Esophagus (tissue), 2 donors: ENCODE measurements around the gene EGLN3. TPM values are rescaled to one million over a fixed set of nuclear protein-coding genes. Genes with fewer than 3 reads are reported as not detected.
"Not testable (repeated sequence)": the region's sequence is repeated elsewhere in the genome, so short reads cannot be mapped to it uniquely, and the experiment has no call there.

Experiments used
- H3K27ac ChIP-seq, 2 donors: one replicate each; pipeline ENCODE4 v1.5.1; 2013; ENCODE audit warnings: low read depth in 2 of 2, mild to moderate bottlenecking in 2 of 2, inconsistent platforms in 1 of 2, low read length in 1 of 2, moderate library complexity in 1 of 2
- H3K27me3 ChIP-seq, 2 donors: one replicate each; pipeline ENCODE4 v1.6.1; 2013; ENCODE audit warnings: low read length in 2 of 2, control low read depth in 1 of 2, mild to moderate bottlenecking in 1 of 2; ENCODE audit not compliant: insufficient read depth in 2 of 2, control insufficient read depth in 1 of 2
- H3K36me3 ChIP-seq, 2 donors: one replicate each; pipeline ENCODE4 v1.6.1; 2013; ENCODE audit warnings: low read length in 1 of 2; ENCODE audit not compliant: control insufficient read depth in 2 of 2, insufficient read depth in 2 of 2
- H3K4me1 ChIP-seq, 2 donors: one replicate each; pipeline ENCODE4 v1.6.1; 2013; ENCODE audit warnings: low read length in 1 of 2; ENCODE audit not compliant: control insufficient read depth in 2 of 2, insufficient read depth in 2 of 2
- H3K4me3 ChIP-seq, 2 donors: one replicate each; pipeline ENCODE4 v1.5.1; 2013; ENCODE audit warnings: low read length in 2 of 2, mild to moderate bottlenecking in 2 of 2, low read depth in 1 of 2, moderate library complexity in 1 of 2
- H3K9me3 ChIP-seq, 2 donors: one replicate each; pipeline ENCODE4 v1.6.1; 2013; ENCODE audit warnings: mild to moderate bottlenecking in 2 of 2, low read depth in 1 of 2, low read length in 1 of 2, moderate library complexity in 1 of 2; ENCODE audit not compliant: control insufficient read depth in 2 of 2, insufficient read depth in 1 of 2
- WGBS, 2 donors: extraction: QIAGEN DNeasy Blood & Tissue Kit; methylation state at CpG; one replicate each; pipeline ENCODE4 v1.1.7; 2013; 5-methylcytosine and 5-hydroxymethylcytosine counted together
- polyA plus RNA-seq, 2 donors: library from polyadenylated mRNA; stranded (reverse); fragments of 200-250 nt; gene quantifications; one replicate each; pipeline ENCODE4 v1.2.3, GENCODE V29; 2013
- donor health status: healthy with polysubstance abuse.
- donor health status: Bipolar disorder and iron deficiency.

EGLN3 gene
- polyA plus RNA-seq, 2 donors = 18.2 to 41.1 TPM

GRCh38 chr14:33964599-33965317 is 13.9 kb upstream of the EGLN3 start:
- no peaks in the 10 kb centered on the region for H3K36me3 ChIP-seq
- H3K9me3 ChIP-seq = peaks cover 0 to 1% of the 10 kb centered on the region in 2 donors
- no peak overlapping the region for H3K27ac ChIP-seq
- WGBS, 2 donors = 76 to 80% methylated on average over 6 of the region's 6 CpGs
- H3K4me1 ChIP-seq = no peaks in the 10 kb centered on the region
- H3K4me3 ChIP-seq = no peak overlapping the region
- no peaks in the 10 kb centered on the region for H3K27me3 ChIP-seq

GRCh38 chr14:33963892-33964291 is 13.0 kb upstream of the EGLN3 start:
- Histone ChIP-seq H3K4me3 (no peak overlapping the region), H3K9me3 (no peaks in the 10 kb centered on the region)
- 87 to 94% methylated on average over 5 of the region's 5 CpGs for WGBS, 2 donors

GRCh38 chr14:33962466-33962865 is 11.6 kb upstream of the EGLN3 start:
- not testable (repeated sequence) for H3K27ac ChIP-seq, H3K9me3 ChIP-seq, H3K27me3 ChIP-seq, H3K4me3 ChIP-seq, H3K4me1 ChIP-seq, H3K36me3 ChIP-seq
- 76 to 84% methylated on average over 5 of the region's 5 CpGs for WGBS, 2 donors

More at GRCh38 chr14:33963892-33964291, 13.0 kb upstream of the EGLN3 start:
- H3K27me3 ChIP-seq = no peaks in the 10 kb centered on the region
- no peak overlapping the region for H3K27ac ChIP-seq
- H3K4me1 ChIP-seq = no peaks in the 10 kb centered on the region
- no peaks in the 10 kb centered on the region for H3K36me3 ChIP-seq

GRCh38 chr14:33962016-33962415 is 11.1 kb upstream of the EGLN3 start:
- H3K4me1 ChIP-seq = no peaks in the 10 kb centered on the region
- WGBS, 2 donors = 46 to 52% methylated on average over 3 of the region's 3 CpGs
- H3K36me3 ChIP-seq = no peaks in the 10 kb centered on the region
- H3K27ac ChIP-seq = no peak overlapping the region
- H3K27me3 ChIP-seq = no peaks in the 10 kb centered on the region
- H3K9me3 ChIP-seq = no peaks in the 10 kb centered on the region
- no peak overlapping the region for H3K4me3 ChIP-seq

- no peaks in the 10 kb centered on the region for H3K27me3 ChIP-seq
- H3K4me1 ChIP-seq = no peaks in the 10 kb centered on the region
- no peak overlapping the region for H3K27ac ChIP-seq
- no peaks in the 10 kb centered on the region for H3K9me3 ChIP-seq
- H3K36me3 ChIP-seq = no peaks in the 10 kb centered on the region
- H3K4me3 ChIP-seq = no peak overlapping the region
- WGBS, 2 donors = 70 to 79% methylated on average over 4 of the region's 4 CpGs
Observed at GRCh38 chr14:33959692-33960151, 8.8 kb upstream of the EGLN3 start.

GRCh38 chr14:33958605-33959226 is 7.8 kb upstream of the EGLN3 start:
- Histone ChIP-seq H3K9me3 (no peaks in the 10 kb centered on the region), H3K27me3 (no peaks in the 10 kb centered on the region), H3K27ac (no peak overlapping the region), H3K4me1 (no peaks in the 10 kb centered on the region), H3K4me3 (no peak overlapping the region), H3K36me3 (no peaks in the 10 kb centered on the region)
- WGBS, 2 donors = 84 to 86% methylated on average over 7 of the region's 7 CpGs

DNA sequence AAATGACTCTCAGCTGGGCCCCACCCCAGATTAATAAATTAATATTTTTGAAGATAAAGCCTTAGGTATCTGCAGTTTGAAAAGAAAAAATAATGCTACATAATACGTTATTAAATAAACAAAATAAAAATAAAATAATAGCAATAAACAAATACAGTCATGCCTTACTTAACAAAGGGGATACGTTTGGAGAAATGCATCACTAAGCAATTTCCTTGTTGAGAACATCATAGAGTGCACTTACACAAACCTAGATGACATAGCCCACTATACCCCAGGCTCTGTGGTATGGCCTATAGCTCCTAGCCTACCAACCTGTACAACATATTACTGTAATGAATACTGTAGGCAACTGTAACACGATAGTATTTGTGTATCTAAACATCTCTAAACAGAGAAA is 7.1 kb upstream of the EGLN3 start:
- H3K9me3 ChIP-seq = no peaks in the 10 kb centered on the region
- no peaks in the 10 kb centered on the region for H3K27me3 ChIP-seq
- no peak overlapping the region for H3K4me3 ChIP-seq
- no peaks in the 10 kb centered on the region for H3K4me1 ChIP-seq
- no peak overlapping the region for H3K27ac ChIP-seq
- WGBS, 2 donors = 74 to 76% methylated on average over 3 of the region's 3 CpGs
- no peaks in the 10 kb centered on the region for H3K36me3 ChIP-seq

DNA sequence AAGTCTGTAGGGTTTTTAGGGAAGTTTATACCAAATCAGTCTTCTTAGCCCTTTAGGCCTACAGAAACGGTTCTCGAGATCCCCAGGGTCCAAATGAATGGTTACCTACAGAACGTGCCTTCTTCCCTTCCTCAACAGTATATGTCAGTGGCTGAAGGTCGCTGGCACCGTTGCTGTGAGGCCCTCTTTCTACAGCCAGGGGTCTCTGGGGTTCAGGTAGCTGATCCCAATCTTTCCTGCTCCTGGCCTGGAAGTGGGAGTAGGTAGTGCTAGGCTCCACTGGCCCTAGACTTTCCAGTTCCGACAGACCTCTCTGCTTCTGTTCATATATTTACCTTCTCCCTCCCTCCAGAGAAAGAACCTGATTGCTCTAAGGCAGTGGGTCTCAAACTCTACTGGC is 6.4 kb upstream of the EGLN3 start:
- WGBS, 2 donors = 85 to 87% methylated on average over 6 of the region's 6 CpGs
- H3K9me3 ChIP-seq = no peaks in the 10 kb centered on the region

GRCh38 chr14:33956640-33957039 is 5.8 kb upstream of the EGLN3 start:
- H3K27me3 ChIP-seq = no peaks in the 10 kb centered on the region
- no peaks in the 10 kb centered on the region for H3K36me3 ChIP-seq
- no peaks in the 10 kb centered on the region for H3K9me3 ChIP-seq
- WGBS, 2 donors = 85 to 89% methylated on average over 2 of the region's 2 CpGs
- H3K27ac ChIP-seq = no peak overlapping the region
- no peak overlapping the region for H3K4me3 ChIP-seq
- H3K4me1 ChIP-seq = no peaks in the 10 kb centered on the region

More for the DNA sequence above, 6.4 kb upstream of the EGLN3 start:
- Histone ChIP-seq H3K36me3 (no peaks in the 10 kb centered on the region), H3K27me3 (no peaks in the 10 kb centered on the region), H3K27ac (no peak overlapping the region), H3K4me1 (no peaks in the 10 kb centered on the region), H3K4me3 (no peak overlapping the region)
